Measurements from ENCODE around the gene MAP4. TPM values are rescaled to one million over a fixed set of nuclear protein-coding genes. Genes with fewer than 3 reads are reported as not detected.
A peak's percentile ranks its signal among the peaks of the same experiment; 100 is the strongest.
"Not testable (repeated sequence)": the region's sequence is repeated elsewhere in the genome, so short reads cannot be mapped to it uniquely, and the experiment has no call there.

Gene MAP4
- total RNA-seq, 1 experiment from 2014 or later: 27.6 TPM

DNA sequence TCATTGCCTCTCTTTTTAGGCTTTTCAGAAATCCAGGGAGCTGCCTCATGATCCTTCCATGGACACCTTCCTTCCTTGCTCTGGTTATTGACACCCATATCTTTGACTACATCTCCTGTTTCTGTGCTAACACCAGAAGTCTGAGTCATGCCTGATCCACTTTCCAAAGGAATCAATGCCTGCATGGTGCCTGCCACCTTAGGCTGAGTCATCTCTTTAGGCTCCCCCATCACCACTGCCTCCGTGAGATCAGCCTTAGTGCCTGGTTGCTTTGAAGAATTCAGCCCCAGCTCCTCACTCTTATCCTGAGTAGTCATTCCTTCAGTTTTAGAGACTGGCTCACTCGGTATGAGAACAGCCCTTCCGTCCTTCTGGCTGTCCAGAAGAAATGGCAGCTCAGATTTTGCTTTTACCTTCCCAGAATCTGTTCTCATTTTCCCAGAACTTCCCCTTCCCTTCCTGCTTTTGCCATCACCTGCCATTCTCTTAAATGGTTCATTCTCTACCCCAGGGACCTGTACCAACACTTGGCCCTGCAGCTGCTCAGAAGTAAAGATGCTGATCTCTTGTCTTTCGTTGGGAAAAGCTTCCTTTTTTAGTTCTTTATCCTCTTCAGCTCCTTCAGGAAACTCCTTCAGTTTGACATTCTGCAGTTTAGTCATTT lies 105.3 kb downstream of the MAP4 start:
- in situ Hi-C loops (cut with HindIII; ENCODE audit: low pct_unique_long_range_greater_than_20kb, low sequenced_read_pairs): no loop called here
- peak; percentile 33 for DNase-seq (ENCODE audit: low read depth)

GRCh38 chr3:47910233-47910632 lies 106.0 kb downstream of the MAP4 start:
- no peak for DNase-seq (ENCODE audit: low read depth)
- in situ Hi-C loops (cut with HindIII; ENCODE audit: low pct_unique_long_range_greater_than_20kb, low sequenced_read_pairs): no loop called here

- no peak for DNase-seq (ENCODE audit: low read depth)
- in situ Hi-C loops (cut with HindIII; ENCODE audit: low pct_unique_long_range_greater_than_20kb, low sequenced_read_pairs): no loop called here
These were observed 106.6 kb downstream of the MAP4 start for GRCh38 chr3:47909607-47910006.

DNA sequence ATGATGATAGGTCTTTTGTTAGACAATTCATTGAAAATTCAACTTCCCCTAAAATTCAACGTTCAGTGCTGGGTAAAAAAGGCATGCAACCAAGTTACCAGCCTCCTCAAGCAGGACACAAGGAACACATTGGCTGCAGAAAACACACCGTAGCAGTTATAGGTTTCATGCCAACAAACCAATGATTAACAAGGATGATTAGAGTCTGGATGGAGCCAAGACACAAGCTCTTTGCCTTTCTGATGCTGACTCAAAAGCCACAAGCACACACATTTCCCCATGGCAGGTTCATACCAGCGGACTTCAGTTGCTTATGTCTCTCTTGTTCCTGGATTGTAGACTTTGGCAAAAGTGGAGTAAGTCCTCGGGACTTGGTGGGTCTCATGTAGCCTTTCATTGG lies 107.5 kb downstream of the MAP4 start:
- in situ Hi-C loops (cut with HindIII; ENCODE audit: low pct_unique_long_range_greater_than_20kb, low sequenced_read_pairs): no loop called here
- no peak for DNase-seq (ENCODE audit: low read depth)

DNA sequence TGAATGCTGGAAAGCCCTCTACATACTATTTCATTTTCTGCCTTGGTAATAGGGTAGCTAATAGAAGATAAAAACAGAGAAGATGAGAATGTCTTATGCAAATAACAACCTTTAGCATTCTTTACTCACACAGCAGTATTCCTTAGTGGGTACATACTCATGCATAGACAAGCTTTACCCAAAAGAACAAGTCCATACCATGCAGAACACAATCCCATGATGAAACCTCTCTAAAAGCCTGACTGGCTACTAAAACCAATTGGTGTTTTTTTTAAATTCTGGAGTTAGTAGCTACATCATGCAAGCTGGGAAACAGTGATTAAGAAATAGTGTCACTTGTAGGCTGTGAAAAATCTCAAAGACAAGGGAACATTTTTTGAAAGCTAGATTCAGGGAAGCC lies 108.4 kb downstream of the MAP4 start:
- in situ Hi-C loops (cut with HindIII; ENCODE audit: low pct_unique_long_range_greater_than_20kb, low sequenced_read_pairs): no loop called here
- no peak for DNase-seq (ENCODE audit: low read depth)

- in situ Hi-C loops (cut with HindIII; ENCODE audit: low pct_unique_long_range_greater_than_20kb, low sequenced_read_pairs): no loop called here
- no peak for DNase-seq (ENCODE audit: low read depth)
These were observed 113.5 kb downstream of the MAP4 start for GRCh38 chr3:47902746-47903145.

GRCh38 chr3:47901280-47901833 lies 114.9 kb downstream of the MAP4 start:
- in situ Hi-C loops (cut with HindIII; ENCODE audit: low pct_unique_long_range_greater_than_20kb, low sequenced_read_pairs): no loop called here
- no peak for DNase-seq (ENCODE audit: low read depth)

GRCh38 chr3:47899495-47900108 lies 116.6 kb downstream of the MAP4 start:
- in situ Hi-C loops (cut with HindIII; ENCODE audit: low pct_unique_long_range_greater_than_20kb, low sequenced_read_pairs): no loop called here
- no peak for DNase-seq (ENCODE audit: low read depth)

DNA sequence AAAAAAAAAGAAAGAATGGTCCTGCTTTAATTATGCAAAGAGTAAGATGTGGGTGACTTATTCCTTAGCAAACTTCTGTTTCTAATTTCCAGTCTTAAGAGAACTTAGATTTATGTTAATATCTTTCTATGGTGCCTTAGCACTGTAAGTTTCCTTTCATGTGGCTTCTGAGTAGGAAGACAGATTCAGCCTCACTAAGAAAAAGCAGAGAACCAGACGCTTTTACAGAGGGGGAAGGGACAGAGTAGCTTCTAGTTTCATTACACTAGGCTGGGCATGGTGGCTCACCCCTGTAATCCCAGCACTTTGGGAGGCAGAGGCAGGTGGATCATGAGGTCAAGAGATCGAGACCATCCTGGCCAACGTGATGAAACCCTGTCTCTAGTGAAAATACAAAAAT lies 118.3 kb downstream of the MAP4 start:
- in situ Hi-C loops (cut with HindIII; ENCODE audit: low pct_unique_long_range_greater_than_20kb, low sequenced_read_pairs): no loop called here
- no peak for DNase-seq (ENCODE audit: low read depth)

DNA sequence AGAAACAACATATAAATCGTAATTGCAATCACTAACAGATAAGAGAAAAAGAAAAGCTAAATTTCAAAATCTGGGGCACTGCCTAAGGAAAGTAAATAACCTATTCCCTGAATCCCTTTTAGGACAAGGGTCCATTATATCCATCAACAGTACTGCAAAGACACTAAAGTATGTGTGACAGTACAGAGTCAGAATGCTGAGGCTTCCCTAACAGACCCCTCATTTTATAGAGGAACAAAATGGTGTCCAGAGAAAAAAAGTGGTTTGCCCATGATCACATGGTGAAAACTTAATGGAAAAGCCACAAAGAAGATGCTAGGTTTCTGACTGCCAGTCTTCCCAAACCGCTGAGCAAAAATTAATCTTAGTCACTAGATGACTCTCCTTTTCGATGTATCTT lies 119.5 kb downstream of the MAP4 start:
- DNase-seq (ENCODE audit: low read depth): no peak
- in situ Hi-C loops (cut with HindIII; ENCODE audit: low pct_unique_long_range_greater_than_20kb, low sequenced_read_pairs): no loop called here

GRCh38 chr3:47895241-47895640 lies 121.0 kb downstream of the MAP4 start:
- in situ Hi-C loops (cut with HindIII; ENCODE audit: low pct_unique_long_range_greater_than_20kb, low sequenced_read_pairs): no loop called here
- no peak for DNase-seq (ENCODE audit: low read depth)

DNA sequence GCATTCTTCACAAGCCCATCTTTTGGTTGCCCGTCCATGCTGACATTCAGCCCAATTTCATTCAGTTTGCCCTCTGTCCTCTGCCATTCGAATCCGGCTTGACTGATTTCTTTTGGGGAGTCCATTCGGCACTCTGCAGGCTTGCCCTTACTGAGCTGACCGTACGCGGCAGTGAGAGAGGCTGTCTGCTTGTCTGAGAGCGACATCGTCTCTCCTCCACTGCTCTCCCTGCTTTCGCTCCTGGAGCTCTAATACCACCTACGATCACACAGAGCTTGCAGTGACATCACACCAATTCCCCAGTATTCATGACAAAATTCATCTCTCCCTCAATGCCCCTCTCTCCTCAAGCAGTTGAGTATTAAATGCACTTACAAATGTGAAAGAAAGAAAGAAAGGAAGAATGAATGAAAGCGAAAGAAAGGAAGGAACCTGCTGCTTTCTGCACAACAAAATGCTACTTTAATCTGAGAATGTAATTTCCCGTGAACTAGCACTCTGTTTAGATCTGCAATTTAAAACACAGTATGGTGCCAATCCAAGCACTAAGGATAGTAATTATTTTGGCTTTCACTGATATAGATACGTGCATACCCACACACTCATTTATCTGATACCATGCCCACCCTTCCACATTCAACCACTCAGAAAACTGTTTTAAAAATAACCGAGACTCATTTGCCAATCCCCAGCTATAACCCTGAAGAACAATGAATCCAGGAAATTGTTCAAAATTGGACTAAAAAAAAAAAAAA lies 123.8 kb downstream of the MAP4 start:
- no peak for DNase-seq (ENCODE audit: low read depth)
- in situ Hi-C loops (cut with HindIII; ENCODE audit: low pct_unique_long_range_greater_than_20kb, low sequenced_read_pairs): no loop called here

GRCh38 chr3:47891613-47892005 lies 124.6 kb downstream of the MAP4 start:
- in situ Hi-C loops (cut with HindIII; ENCODE audit: low pct_unique_long_range_greater_than_20kb, low sequenced_read_pairs): no loop called here
- DNase-seq (ENCODE audit: low read depth): no peak

DNA sequence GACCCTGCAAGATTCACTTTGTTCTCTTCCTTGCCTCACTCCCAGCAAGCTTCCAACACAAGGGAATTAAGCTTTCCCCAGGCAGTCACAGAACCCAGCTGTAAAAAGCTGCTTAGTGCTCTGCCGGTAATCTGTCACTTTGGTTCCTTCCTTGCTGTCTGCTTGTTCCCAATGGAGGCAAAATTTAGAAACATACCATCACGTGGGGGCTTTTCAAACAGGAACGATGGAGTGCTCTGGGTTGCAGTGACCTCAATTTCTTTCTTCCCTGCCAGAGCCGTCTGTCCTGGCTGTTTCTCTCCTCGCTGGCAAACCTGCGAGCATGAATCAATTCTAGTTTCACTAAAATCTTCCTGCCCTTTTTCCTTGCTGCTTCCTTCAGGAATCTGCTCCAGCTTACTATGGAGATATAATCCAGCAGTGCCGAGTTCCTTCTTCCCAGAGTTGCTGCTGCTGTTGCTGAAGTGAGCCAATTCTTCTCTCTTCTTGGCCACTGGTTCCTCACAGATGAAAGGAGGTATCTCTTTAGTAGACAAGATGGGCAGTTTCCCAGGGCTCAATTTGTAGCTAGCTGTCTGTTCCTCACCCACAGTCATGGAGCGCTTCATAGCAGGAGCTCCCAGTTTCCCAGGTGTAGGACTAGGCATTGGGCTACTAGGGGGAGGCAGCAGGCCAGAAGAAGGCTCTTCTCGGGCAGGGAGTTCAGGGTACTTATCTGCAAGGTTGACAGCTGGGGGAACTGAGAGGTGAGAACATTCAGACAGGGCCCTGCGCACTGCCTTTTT lies 125.2 kb downstream of the MAP4 start:
- no peak for DNase-seq (ENCODE audit: low read depth)
- in situ Hi-C loops (cut with HindIII; ENCODE audit: low pct_unique_long_range_greater_than_20kb, low sequenced_read_pairs): no loop called here

GRCh38 chr3:47890126-47890827 lies 125.9 kb downstream of the MAP4 start:
- no peak for DNase-seq (ENCODE audit: low read depth)
- in situ Hi-C loops (cut with HindIII; ENCODE audit: low pct_unique_long_range_greater_than_20kb, low sequenced_read_pairs): no loop called here

GRCh38 chr3:47888986-47889757 lies 127.0 kb downstream of the MAP4 start:
- in situ Hi-C loops (cut with HindIII; ENCODE audit: low pct_unique_long_range_greater_than_20kb, low sequenced_read_pairs): no loop called here
- no peak for DNase-seq (ENCODE audit: low read depth)

DNA sequence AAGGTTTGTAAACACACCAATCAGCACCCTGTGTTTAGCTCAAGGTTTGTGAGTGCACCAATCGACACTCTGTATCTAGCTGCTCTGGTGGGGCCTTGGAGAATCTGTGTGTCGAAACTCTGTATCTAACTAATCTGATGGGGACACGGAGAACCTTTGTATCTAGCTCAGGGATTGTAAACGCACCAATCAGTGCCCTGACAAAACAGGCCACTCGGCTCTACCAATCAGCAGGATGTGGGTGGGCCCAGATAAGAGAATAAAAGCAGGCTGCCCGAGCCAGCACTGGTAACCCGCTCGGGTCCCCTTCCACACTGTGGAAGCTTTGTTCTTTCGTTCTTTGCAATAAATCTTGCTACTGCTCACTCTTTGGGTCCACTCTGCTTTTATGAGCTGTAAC lies 128.2 kb downstream of the MAP4 start:
- DNase-seq (ENCODE audit: low read depth); in situ Hi-C loops (cut with HindIII; ENCODE audit: low pct_unique_long_range_greater_than_20kb, low sequenced_read_pairs): not testable (repeated sequence)

Measured in Caki2 (cell line).